Measurements from ENCODE around the gene DAAM1. TPM values are rescaled to one million over a fixed set of nuclear protein-coding genes. Genes with fewer than 3 reads are reported as not detected.

The DAAM1 gene
- total RNA-seq, 1 donor from 2014 or later, result 37.9 TPM

DNA sequence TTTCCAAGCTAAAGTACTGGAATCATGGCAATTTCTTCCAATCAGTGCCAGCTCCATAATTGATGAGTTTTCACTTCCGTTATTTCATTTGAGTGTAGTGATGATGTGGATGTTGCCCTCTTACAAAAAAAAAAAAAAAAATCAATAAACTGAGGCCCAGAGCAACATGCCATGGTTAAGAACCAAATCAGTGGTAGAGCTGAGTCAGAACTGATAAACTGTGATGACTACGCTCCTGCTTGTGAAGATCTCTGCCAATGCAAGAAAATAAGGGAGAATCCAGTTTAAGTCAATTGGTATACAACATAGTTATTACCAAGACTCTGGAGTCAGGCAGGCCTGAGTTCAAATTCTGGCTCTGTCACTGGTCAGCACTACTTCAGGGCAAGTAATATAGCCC lies 174.0 kb downstream of the DAAM1 start:
- no peak for DNase-seq (ENCODE audit: low spot score)

GRCh38 chr14:59363531-59364226 lies 175.2 kb downstream of the DAAM1 start:
- no peak for DNase-seq (ENCODE audit: low spot score)

- DNase-seq (ENCODE audit: low spot score), result no peak
Observed at GRCh38 chr14:59370158-59370742, 181.8 kb downstream of the DAAM1 start.

- no peak for DNase-seq (ENCODE audit: low spot score)
Observed at GRCh38 chr14:59371771-59372170, 183.3 kb downstream of the DAAM1 start.

DNA sequence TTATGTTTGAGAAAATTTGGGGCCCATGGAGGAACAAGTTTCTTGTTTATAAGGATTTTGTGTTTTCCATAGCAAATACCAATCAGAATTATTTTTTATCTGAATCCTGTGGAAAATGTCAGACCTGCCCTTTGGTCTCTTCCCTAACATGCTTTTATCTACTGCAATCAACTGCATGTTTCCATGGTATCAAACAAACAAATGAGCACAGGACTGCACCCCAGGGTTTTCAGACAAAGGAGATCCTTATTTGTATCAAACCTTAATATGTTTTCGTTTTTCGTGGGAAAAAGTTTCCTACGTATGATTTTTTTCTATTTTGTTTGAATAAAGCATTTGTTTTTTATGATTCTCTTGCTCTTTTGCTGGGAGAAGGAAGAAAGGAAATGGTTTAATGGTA lies 185.6 kb downstream of the DAAM1 start:
- DNase-seq (ENCODE audit: low spot score), result no peak

DNA sequence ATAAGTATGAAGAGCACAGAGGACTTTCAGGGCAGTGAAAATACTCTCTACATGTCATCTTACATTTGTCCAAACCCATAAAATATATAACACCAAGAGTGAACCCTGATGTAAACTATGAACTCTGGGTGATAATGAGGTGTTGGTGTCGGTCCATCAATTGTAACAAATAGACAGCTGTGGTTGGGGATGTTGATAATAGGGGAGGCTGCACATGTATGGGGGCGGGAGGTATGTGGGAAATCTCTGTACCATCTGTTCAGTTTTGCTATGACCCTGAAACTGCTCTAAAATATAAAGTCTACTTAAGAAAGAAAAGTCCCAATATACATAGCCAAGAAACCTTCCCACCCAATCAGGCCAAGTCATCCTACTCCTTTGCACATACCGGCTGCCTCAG lies 188.2 kb downstream of the DAAM1 start:
- no peak for DNase-seq (ENCODE audit: low spot score)

GRCh38 chr14:59377491-59377890 lies 189.0 kb downstream of the DAAM1 start:
- DNase-seq (ENCODE audit: low spot score), result no peak

DNA sequence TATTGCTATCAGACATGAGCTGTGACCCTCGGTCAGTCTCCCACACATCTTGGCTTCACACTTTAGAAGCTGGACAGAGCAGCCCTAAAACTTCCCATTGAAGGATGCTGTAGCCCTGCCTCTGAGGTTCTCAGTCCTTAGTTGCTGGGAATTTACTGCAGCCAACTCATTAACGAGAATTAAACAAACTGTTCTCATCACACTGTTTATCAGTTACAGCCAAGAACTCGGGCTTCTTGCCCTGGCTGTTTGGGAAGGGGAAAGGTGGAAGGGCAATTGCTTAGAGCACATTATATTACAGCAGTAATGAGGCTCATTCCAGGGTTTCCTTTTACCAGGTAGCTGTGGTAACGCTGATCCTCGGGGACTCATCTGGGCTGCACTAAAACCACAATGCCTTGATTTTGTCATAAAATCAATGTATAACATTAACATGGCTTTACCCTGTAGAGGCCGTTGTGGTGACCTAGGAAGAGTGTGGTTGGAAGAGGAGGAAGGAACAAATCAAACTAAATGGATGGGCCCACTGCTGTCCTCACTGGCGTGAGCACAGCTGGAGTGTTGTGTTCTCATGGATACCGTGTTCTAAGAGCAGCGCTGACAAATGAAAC lies 189.6 kb downstream of the DAAM1 start:
- no peak for DNase-seq (ENCODE audit: low spot score)

GRCh38 chr14:59389936-59390335 lies 201.5 kb downstream of the DAAM1 start:
- DNase-seq (ENCODE audit: low spot score), result no peak

DNA sequence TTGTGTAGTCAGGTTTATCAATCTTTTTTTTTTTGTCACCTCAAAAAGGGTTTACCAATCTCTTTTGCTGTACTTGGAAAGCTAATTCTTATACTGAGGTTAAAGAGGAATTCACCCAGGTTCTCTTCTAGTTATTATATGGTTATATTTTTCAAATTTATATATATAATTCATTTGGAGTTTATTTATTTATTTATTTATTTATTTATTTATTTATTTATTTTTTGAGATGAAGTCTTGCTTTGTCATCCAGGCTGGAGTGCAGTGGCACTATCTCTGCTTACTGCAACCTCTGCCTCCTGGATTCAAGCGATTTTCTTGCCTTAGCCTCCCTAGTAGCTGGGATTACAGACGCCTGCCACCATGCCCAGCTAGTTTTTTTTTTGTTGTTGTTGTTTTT lies 202.9 kb downstream of the DAAM1 start:
- DNase-seq (ENCODE audit: low spot score), result no peak

DNA sequence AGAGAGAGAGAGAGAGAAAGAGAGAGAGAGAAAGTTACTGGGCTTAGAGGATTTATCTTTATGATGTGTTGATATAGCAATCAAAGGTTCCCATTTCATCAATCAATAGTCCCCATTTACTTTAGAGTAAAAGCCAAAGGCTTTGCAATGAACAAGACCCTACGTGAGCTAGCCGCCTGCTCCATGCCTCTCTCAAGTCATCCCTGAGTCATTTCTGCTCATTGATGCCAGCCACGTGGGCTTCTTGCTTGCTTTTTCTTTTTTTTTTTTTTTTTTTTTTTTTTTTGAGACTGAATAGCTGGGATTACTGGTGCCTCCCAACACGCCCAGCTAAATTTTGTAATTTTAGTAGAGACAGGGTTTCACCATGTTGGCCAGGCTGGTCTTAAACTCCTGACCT lies 205.8 kb downstream of the DAAM1 start:
- DNase-seq (ENCODE audit: low spot score), result no peak

GRCh38 chr14:59395672-59396071 lies 207.2 kb downstream of the DAAM1 start:
- no peak for DNase-seq (ENCODE audit: low spot score)

DNA sequence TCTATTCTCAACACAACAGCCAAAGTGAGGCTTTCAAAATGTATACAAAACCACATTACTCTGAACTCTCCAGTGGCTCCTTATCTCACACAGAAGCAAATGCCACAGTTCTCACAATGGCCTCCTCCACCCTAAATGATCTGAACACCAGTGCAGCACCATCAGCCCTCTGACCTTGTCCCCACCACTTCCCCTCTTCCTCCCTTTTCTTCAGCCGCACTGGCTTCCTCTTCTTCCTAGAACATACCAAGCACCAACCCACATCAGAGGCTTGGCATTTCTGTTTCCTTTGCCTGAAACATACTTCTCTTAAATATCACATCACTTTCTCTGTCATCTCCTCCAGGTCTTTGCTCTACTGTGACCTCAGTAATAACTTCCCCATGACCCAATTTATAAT lies 210.4 kb downstream of the DAAM1 start:
- no peak for DNase-seq (ENCODE audit: low spot score)

- no peak for DNase-seq (ENCODE audit: low spot score)
Observed at GRCh38 chr14:59406454-59407245, 218.2 kb downstream of the DAAM1 start.

- DNase-seq (ENCODE audit: low spot score), result no peak
Observed at GRCh38 chr14:59407246-59408010, 219.0 kb downstream of the DAAM1 start.

DNA sequence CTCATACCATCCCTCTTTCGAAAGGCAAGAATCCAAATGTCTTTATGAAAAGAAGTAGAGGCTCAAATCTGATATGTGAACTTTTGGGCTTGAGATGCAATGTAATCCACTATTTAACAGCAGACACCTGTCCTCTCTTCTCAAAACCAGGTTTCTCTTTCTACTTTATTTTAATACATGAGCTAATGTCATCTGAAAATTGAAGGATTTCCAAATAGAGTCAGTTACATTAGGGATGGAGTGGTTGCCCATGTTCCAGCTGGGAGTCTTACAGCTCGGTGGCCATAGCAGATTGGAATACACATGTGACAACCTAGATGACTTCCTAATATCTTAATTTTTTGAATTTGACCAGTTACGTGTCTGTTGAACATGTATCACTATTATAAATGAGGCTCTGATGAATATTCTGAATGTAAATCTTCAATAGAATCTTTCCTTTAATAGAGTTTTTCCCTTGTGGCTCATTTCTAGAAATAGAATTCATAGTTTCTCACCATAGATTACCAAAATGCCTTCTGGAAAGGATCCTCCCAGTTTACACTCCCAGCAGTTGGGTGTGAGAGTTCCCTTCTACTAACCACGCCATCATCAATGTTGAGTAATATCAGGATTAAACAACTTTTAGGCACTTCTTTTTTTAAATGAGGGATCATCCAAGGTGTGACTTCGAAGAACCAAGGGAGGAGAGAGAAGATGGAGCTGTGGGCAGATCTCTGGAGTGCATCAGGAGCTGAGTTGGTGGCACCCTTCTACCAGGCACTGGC lies 227.6 kb downstream of the DAAM1 start:
- no peak for DNase-seq (ENCODE audit: low spot score)

GRCh38 chr14:59417311-59417710 lies 228.8 kb downstream of the DAAM1 start:
- no peak for DNase-seq (ENCODE audit: low spot score)

GRCh38 chr14:59419303-59419702 lies 230.8 kb downstream of the DAAM1 start:
- no peak for DNase-seq (ENCODE audit: low spot score)
